Astrocyte (in vitro differentiated cells and primary cell): ENCODE measurements around the gene IDNK. TPM values are rescaled to one million over a fixed set of nuclear protein-coding genes. Genes with fewer than 3 reads are reported as not detected.

Source experiments
- DNase-seq: peaks from one replicate; pipeline ENCODE4 v3.0.0-alpha.2; 2010; ENCODE audit warnings: low read depth
- FAIRE-seq: peaks from 2 replicates; lab custom pipeline; 2011; peaks lifted over from hg19 to GRCh38; lab: Jason Lieb, UNC
- H2AFZ ChIP-seq: 2 replicates; pipeline ENCODE4 v1.6.0; 2012; ENCODE audit warnings: low read depth, low read length, inconsistent platforms
- H3K27ac ChIP-seq: 2 replicates; pipeline ENCODE4 v1.5.1; 2011; ENCODE audit warnings: low read depth, low read length, inconsistent platforms
- H3K27me3 ChIP-seq: 2 replicates; pipeline ENCODE4 v1.6.0; 2011; ENCODE audit warnings: low read length, inconsistent platforms; ENCODE audit not compliant: insufficient read depth
- H3K36me3 ChIP-seq: 2 replicates; pipeline ENCODE4 v1.5.1; 2011; ENCODE audit warnings: low read length, inconsistent platforms; ENCODE audit not compliant: insufficient read depth
- H3K4me1 ChIP-seq: 2 replicates; pipeline ENCODE4 v1.5.1; 2011; ENCODE audit warnings: low read length, inconsistent platforms; ENCODE audit not compliant: insufficient read depth
- H3K4me2 ChIP-seq: 2 replicates; pipeline ENCODE4 v1.6.0; 2012; ENCODE audit warnings: low read length, inconsistent platforms
- H3K4me3 ChIP-seq: 2 replicates; pipeline ENCODE4 v1.5.1; 2011; ENCODE audit warnings: low read depth, mild to moderate bottlenecking, low read length, inconsistent platforms; ENCODE audit not compliant: insufficient read depth
- H3K79me2 ChIP-seq: 2 replicates; pipeline ENCODE4 v1.6.0; 2012; ENCODE audit warnings: mild to moderate bottlenecking, low read length, inconsistent platforms; ENCODE audit not compliant: insufficient read depth
- H3K9ac ChIP-seq: 2 replicates; pipeline ENCODE4 v1.6.0; 2012; ENCODE audit warnings: mild to moderate bottlenecking, low read length, inconsistent platforms
- H3K9me3 ChIP-seq: 2 replicates; pipeline ENCODE4 v1.5.1; 2012; ENCODE audit warnings: low read depth, mild to moderate bottlenecking, low read length, inconsistent platforms; ENCODE audit not compliant: insufficient read depth
- H4K20me1 ChIP-seq: 2 replicates; pipeline ENCODE4 v1.6.0; 2012; ENCODE audit warnings: low read length, inconsistent platforms; ENCODE audit not compliant: insufficient read depth
- H3K27ac Mint-ChIP-seq: one replicate; pipeline ENCODE4 v1.8.0; 2021; ENCODE audit warnings: mild to moderate bottlenecking, mixed read lengths; ENCODE audit not compliant: unreplicated experiment
- H3K27me3 Mint-ChIP-seq: one replicate; pipeline ENCODE4 v1.8.0; 2021; ENCODE audit warnings: low read depth, mixed read lengths; ENCODE audit not compliant: unreplicated experiment
- H3K36me3 Mint-ChIP-seq: one replicate; pipeline ENCODE4 v1.8.0; 2021; ENCODE audit warnings: low read depth, mixed read lengths; ENCODE audit not compliant: unreplicated experiment
- H3K4me1 Mint-ChIP-seq: one replicate; pipeline ENCODE4 v1.8.0; 2021; ENCODE audit warnings: low read depth, mixed read lengths; ENCODE audit not compliant: unreplicated experiment
- H3K4me3 Mint-ChIP-seq: one replicate; pipeline ENCODE4 v1.8.0; 2021; ENCODE audit warnings: mild to moderate bottlenecking, moderate library complexity, mixed read lengths; ENCODE audit not compliant: unreplicated experiment
- H3K9me3 Mint-ChIP-seq: one replicate; pipeline ENCODE4 v1.8.0; 2021; ENCODE audit warnings: mild to moderate bottlenecking, mixed read lengths; ENCODE audit not compliant: unreplicated experiment
- CTCF ChIP-seq: IDR thresholded peaks from 2 replicates; pipeline ENCODE4 v1.5.1; 2011; ENCODE audit warnings: low read depth, mild to moderate bottlenecking, inconsistent platforms, low read length, moderate library complexity; ENCODE audit not compliant: insufficient read depth
- EZH2 ChIP-seq: IDR thresholded peaks from 2 replicates; pipeline ENCODE4 v1.6.1; 2012; ENCODE audit warnings: mild to moderate bottlenecking, low read length, inconsistent platforms; ENCODE audit not compliant: insufficient read depth
- total RNA-seq: library from RNA; stranded (reverse); gene quantifications from 2 replicates; pipeline ENCODE4 v1.2.1, GENCODE V29; 2021

The IDNK gene
- total RNA-seq, 1 donor from 2014 or later = 1.8 TPM

GRCh38 chr9:83649080-83649479 is 26.1 kb downstream of the IDNK start:
- Histone ChIP-seq H3K4me1 (no peaks in the 10 kb centered on the region), H3K4me2 (no peak overlapping the region), H3K36me3 (peaks cover 26% of the 10 kb centered on the region), H4K20me1 (peaks cover 24% of the 10 kb centered on the region), H3K9me3 (no peaks in the 10 kb centered on the region), H3K27ac (no peak overlapping the region), H3K4me3 (no peak overlapping the region), H3K79me2 (no peaks in the 10 kb centered on the region), H3K9ac (no peak overlapping the region), H3K27me3 (no peaks in the 10 kb centered on the region), H2AFZ (no peak overlapping the region)
- FAIRE-seq (no peak), DNase-seq (no peak)
- peaks cover 23% of the 10 kb centered on the region for H3K36me3 Mint-ChIP-seq
- H3K9me3 Mint-ChIP-seq = no peaks in the 10 kb centered on the region
- H3K27ac Mint-ChIP-seq = no peak overlapping the region
- peak; percentile 51 for TF ChIP-seq CTCF
- no peak for TF ChIP-seq EZH2
- no peak overlapping the region for H3K4me3 Mint-ChIP-seq
- no peaks in the 10 kb centered on the region for H3K4me1 Mint-ChIP-seq
- no peaks in the 10 kb centered on the region for H3K27me3 Mint-ChIP-seq

- Mint-ChIP-seq H3K4me1 (no peaks in the 10 kb centered on the region), H3K4me3 (no peak overlapping the region), H3K36me3 (peaks cover 27% of the 10 kb centered on the region), H3K9me3 (no peaks in the 10 kb centered on the region), H3K27me3 (no peaks in the 10 kb centered on the region), H3K27ac (no peak overlapping the region)
- no peak overlapping the region for H3K27ac ChIP-seq
- H3K4me2 ChIP-seq = no peak overlapping the region
- H3K9ac ChIP-seq = no peak overlapping the region
- no peak overlapping the region for H3K4me3 ChIP-seq
- H3K27me3 ChIP-seq = no peaks in the 10 kb centered on the region
- H2AFZ ChIP-seq = no peak overlapping the region
- H4K20me1 ChIP-seq = peaks cover 24% of the 10 kb centered on the region
- H3K4me1 ChIP-seq = no peaks in the 10 kb centered on the region
- FAIRE-seq (no peak), DNase-seq (no peak)
- TF ChIP-seq EZH2 (no peak), CTCF (no peak)
- H3K36me3 ChIP-seq = peaks cover 26% of the 10 kb centered on the region
- no peaks in the 10 kb centered on the region for H3K9me3 ChIP-seq
- no peaks in the 10 kb centered on the region for H3K79me2 ChIP-seq
Observed at GRCh38 chr9:83649515-83649914, 26.6 kb downstream of the IDNK start.

GRCh38 chr9:83651558-83651957 is 28.6 kb downstream of the IDNK start:
- H2AFZ ChIP-seq = no peak overlapping the region
- FAIRE-seq = no peak
- no peak overlapping the region for H3K27ac ChIP-seq
- DNase-seq = no peak
- no peaks in the 10 kb centered on the region for H3K79me2 ChIP-seq
- no peaks in the 10 kb centered on the region for H3K4me1 ChIP-seq
- no peak overlapping the region for H3K4me3 ChIP-seq
- no peak overlapping the region for H3K9ac ChIP-seq
- H4K20me1 ChIP-seq = peaks cover 18% of the 10 kb centered on the region
- Mint-ChIP-seq H3K27me3 (no peaks in the 10 kb centered on the region), H3K36me3 (peaks cover 33% of the 10 kb centered on the region), H3K4me3 (no peak overlapping the region), H3K4me1 (no peaks in the 10 kb centered on the region), H3K27ac (peak overlapping the region; percentile 26), H3K9me3 (peaks cover 1% of the 10 kb centered on the region)
- H3K9me3 ChIP-seq = no peaks in the 10 kb centered on the region
- H3K4me2 ChIP-seq = no peak overlapping the region
- TF ChIP-seq CTCF (no peak), EZH2 (no peak)
- peaks cover 36% of the 10 kb centered on the region for H3K36me3 ChIP-seq
- H3K27me3 ChIP-seq = no peaks in the 10 kb centered on the region
